Testis (tissue), 3 donors: Measurements from ENCODE around the gene THRB. TPM values are rescaled to one million over a fixed set of nuclear protein-coding genes. Genes with fewer than 3 reads are reported as not detected.

Source experiments
- DNase-seq: peaks from one replicate; pipeline ENCODE4 v3.0.0-alpha.2; 2019
- H3K27ac ChIP-seq, 2 donors: fragments of 200-600 bp; sonication (generic); one replicate each; pipeline ENCODE4 v1.5.1; 2019
- H3K27me3 ChIP-seq: fragments of 200-600 bp; sonication (generic); one replicate; pipeline ENCODE4 v1.5.1; 2019
- H3K36me3 ChIP-seq: fragments of 200-600 bp; sonication (generic); one replicate; pipeline ENCODE4 v1.5.1; 2017; ENCODE audit warnings: low read depth; ENCODE audit errors: missing control alignments
- H3K4me1 ChIP-seq: fragments of 200-600 bp; sonication (generic); one replicate; pipeline ENCODE4 v1.5.1; 2019
- H3K4me3 ChIP-seq, 2 donors: fragments of 200-600 bp; sonication (generic); one replicate each; pipeline ENCODE4 v1.5.1; 2017 to 2019
- H3K9me3 ChIP-seq: fragments of 200-600 bp; sonication (generic); one replicate; pipeline ENCODE4 v1.5.1; 2017
- CTCF ChIP-seq, 3 experiments: fragments of 450-650 bp in 2 of 3; fragments of 200-600 bp in 1 of 3; sonication (generic) in 1 of 3; IDR thresholded peaks; one replicate each; pipeline ENCODE4 v1.5.1; 2016 to 2019; ENCODE audit warnings: antibody characterized with exemption in 3 of 3, mild to moderate bottlenecking in 2 of 3, moderate library complexity in 1 of 3
- POLR2A ChIP-seq: fragments of 450-650 bp; IDR thresholded peaks from one replicate; pipeline ENCODE4 v1.6.1; 2017; ENCODE audit warnings: antibody characterized with exemption, mild to moderate bottlenecking, moderate library complexity
- WGBS, 2 donors: methylation state at CpG; one replicate each; pipeline ENCODE4 v1.1.5; 2018; 5-methylcytosine and 5-hydroxymethylcytosine counted together
- intact Hi-C: fragments of 100-400 bp; cut with DNase I; formaldehyde crosslinking; loops from one replicate; pipeline ENCODE4 v1.15.1; 2023; ENCODE audit warnings: low total_unique reads
- polyA plus RNA-seq: library from polyadenylated mRNA; stranded (reverse); fragments of 350-450 nt; fragmentation: Illumina TruSeq; extraction: RNeasy Lipid Tissue Mini Kit (QIAGEN cat#74804); gene quantifications from one replicate; pipeline ENCODE4 v1.2.3, GENCODE V29; 2014; ENCODE audit warnings: low read depth, low replicate concordance; ENCODE audit not compliant: insufficient read depth
- total RNA-seq, 2 donors: library from RNA; depleted of rRNA; stranded (reverse); fragments of >200 nt; gene quantifications; one replicate each; pipeline ENCODE4 v1.2.3, GENCODE V29; 2016

The THRB gene
- total and polyA plus RNA-seq, 3 donors from 2014 or later = 1.3 to 2.0 (median 1.4) TPM

- TF ChIP-seq CTCF (IDR thresholded peaks at IDR 0.05) (no peak), POLR2A (no peak)
- Histone ChIP-seq H3K9me3 (no peaks in the 10 kb centered on the region), H3K4me3 (no peak overlapping the region), H3K27ac (no peak overlapping the region), H3K36me3 (no peaks in the 10 kb centered on the region), H3K4me1 (no peaks in the 10 kb centered on the region), H3K27me3 (no peaks in the 10 kb centered on the region)
- intact Hi-C loops = no loop called here
- 80 to 81% methylated on average over 3 of the region's 3 CpGs for WGBS, 2 donors
- DNase-seq = no peak
Observed at GRCh38 chr3:24271228-24271627, 223.4 kb downstream of the THRB start.

- WGBS, 2 donors = 79 to 82% methylated on average over 1 of the region's 1 CpG
- no peak for TF ChIP-seq CTCF (IDR thresholded peaks at IDR 0.05)
- no peak for TF ChIP-seq POLR2A
- H3K36me3 ChIP-seq = no peaks in the 10 kb centered on the region
- H3K27me3 ChIP-seq = no peaks in the 10 kb centered on the region
- H3K4me1 ChIP-seq = no peaks in the 10 kb centered on the region
- intact Hi-C loops = no loop called here
- H3K9me3 ChIP-seq = no peaks in the 10 kb centered on the region
- no peak for DNase-seq
- no peak overlapping the region for H3K27ac ChIP-seq
- H3K4me3 ChIP-seq = no peak overlapping the region
Observed at GRCh38 chr3:24270744-24271143, 223.9 kb downstream of the THRB start.

GRCh38 chr3:24270204-24270691 lies 224.4 kb downstream of the THRB start:
- no peak for DNase-seq
- H3K27me3 ChIP-seq = no peaks in the 10 kb centered on the region
- no peak overlapping the region for H3K4me3 ChIP-seq
- intact Hi-C loops = no loop called here
- H3K27ac ChIP-seq = no peak overlapping the region
- H3K4me1 ChIP-seq = no peaks in the 10 kb centered on the region
- WGBS, 2 donors = 77 to 82% methylated on average over 2 of the region's 2 CpGs
- TF ChIP-seq POLR2A (no peak), CTCF (IDR thresholded peaks at IDR 0.05) (no peak)
- no peaks in the 10 kb centered on the region for H3K36me3 ChIP-seq
- no peaks in the 10 kb centered on the region for H3K9me3 ChIP-seq

GRCh38 chr3:24264748-24265158 lies 229.9 kb downstream of the THRB start:
- H3K9me3 ChIP-seq = no peaks in the 10 kb centered on the region
- WGBS, 2 donors = 37 to 42% methylated on average over 3 of the region's 3 CpGs
- H3K27me3 ChIP-seq = no peaks in the 10 kb centered on the region
- TF ChIP-seq CTCF (IDR thresholded peaks at IDR 0.05) = peak in 2 of 3 experiments; percentile 67 to 73
- no peak for TF ChIP-seq POLR2A
- H3K4me1 ChIP-seq = no peaks in the 10 kb centered on the region
- no peak overlapping the region for H3K4me3 ChIP-seq
- DNase-seq = peak; percentile 31
- no peaks in the 10 kb centered on the region for H3K36me3 ChIP-seq
- H3K27ac ChIP-seq = no peak overlapping the region
- intact Hi-C loops = no loop called here

GRCh38 chr3:24264011-24264410 lies 230.6 kb downstream of the THRB start:
- 94% methylated on average over 1 of the region's 1 CpG for WGBS, 2 donors
- Histone ChIP-seq H3K4me3 (no peak overlapping the region), H3K9me3 (no peaks in the 10 kb centered on the region), H3K36me3 (no peaks in the 10 kb centered on the region), H3K27ac (no peak overlapping the region), H3K4me1 (no peaks in the 10 kb centered on the region), H3K27me3 (no peaks in the 10 kb centered on the region)
- TF ChIP-seq POLR2A = no peak
- no peak for TF ChIP-seq CTCF (IDR thresholded peaks at IDR 0.05)
- DNase-seq = no peak
- intact Hi-C loops = no loop called here
